HUDEP-2 (cell line): Measurements from ENCODE around the gene MED12L.
A peak's percentile ranks its signal among the peaks of the same experiment; 100 is the strongest.

Source experiments
- DNase-seq, 76 experiments: peaks; one replicate each; lab custom pipeline; 2025; ENCODE audit not compliant: unreplicated experiment in 76 of 76; lab: John Stamatoyannopoulos, UW

The MED12L gene

GRCh38 chr3:151395806-151396205, 310.3 kb downstream of the MED12L start:
- DNase-seq = no peak

- DNase-seq = no peak
Observed at GRCh38 chr3:151398895-151399294, 313.4 kb downstream of the MED12L start.

- no peak for DNase-seq
Observed at GRCh38 chr3:151400341-151400740, 314.9 kb downstream of the MED12L start.

GRCh38 chr3:151402349-151402748, 316.9 kb downstream of the MED12L start:
- no peak for DNase-seq

GRCh38 chr3:151403246-151403645, 317.8 kb downstream of the MED12L start:
- no peak for DNase-seq

GRCh38 chr3:151404316-151404715, 318.9 kb downstream of the MED12L start:
- DNase-seq = no peak

GRCh38 chr3:151407928-151408327, 322.5 kb downstream of the MED12L start:
- DNase-seq = no peak

- DNase-seq = no peak
Observed at GRCh38 chr3:151410891-151411559, 325.6 kb downstream of the MED12L start.

- DNase-seq = no peak
Observed at GRCh38 chr3:151412989-151413388, 327.5 kb downstream of the MED12L start.

GRCh38 chr3:151415289-151415688, 329.8 kb downstream of the MED12L start:
- no peak for DNase-seq

- DNase-seq = no peak
Observed at GRCh38 chr3:151419806-151420205, 334.3 kb downstream of the MED12L start.

GRCh38 chr3:151421938-151422337, 336.5 kb downstream of the MED12L start:
- no peak for DNase-seq

- no peak for DNase-seq
Observed at GRCh38 chr3:151423091-151423490, 337.6 kb downstream of the MED12L start.

- DNase-seq = no peak
Observed at GRCh38 chr3:151425627-151426340, 340.3 kb downstream of the MED12L start.

- DNase-seq = no peak
Observed at GRCh38 chr3:151426341-151426657, 340.8 kb downstream of the MED12L start.

- no peak for DNase-seq
Observed at GRCh38 chr3:151428386-151428785, 342.9 kb downstream of the MED12L start.

GRCh38 chr3:151430821-151431484, 345.5 kb downstream of the MED12L start:
- DNase-seq = no peak

GRCh38 chr3:151431940-151432339, 346.5 kb downstream of the MED12L start:
- DNase-seq = peak in 9 of 76 experiments; percentile 1 to 33 (median 17)

GRCh38 chr3:151432616-151433372, 347.3 kb downstream of the MED12L start:
- DNase-seq = no peak

GRCh38 chr3:151434151-151434890, 348.9 kb downstream of the MED12L start:
- DNase-seq = no peak
